Neural progenitor cell (in vitro differentiated cells): ENCODE results near the gene SLC66A3.

Source experiments
- EZH2phosphoT487 ChIP-seq: fragments of 200-600 bp; sonication (generic); IDR thresholded peaks from 2 replicates; pipeline ENCODE4 v1.6.1; 2017; ENCODE audit warnings: antibody characterized with exemption
- TF ChIP-seq, protein P1 (sequence below): fragments of 200-600 bp; sonication (generic); IDR thresholded peaks from 2 replicates; pipeline ENCODE4 v1.5.1; 2017; ENCODE audit warnings: antibody characterized with exemption, mild to moderate bottlenecking

DNA sequence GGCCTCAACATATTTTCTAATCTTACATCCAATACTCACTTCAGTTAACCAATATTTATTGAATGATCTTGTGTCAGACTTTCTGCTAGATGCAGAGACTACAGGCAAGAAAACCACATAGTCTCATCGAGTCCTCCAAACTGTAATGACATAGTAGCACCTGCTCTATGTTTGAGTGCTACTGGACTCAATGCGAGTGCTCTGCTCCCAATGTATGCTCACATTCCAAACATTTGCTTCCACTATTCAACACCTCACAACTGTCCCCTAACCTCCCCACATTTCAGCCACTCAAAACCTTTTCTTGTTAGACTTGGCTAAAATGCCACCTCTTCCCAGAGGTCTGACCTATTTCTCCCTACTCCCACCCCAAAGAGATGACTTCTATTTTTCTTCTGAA lies 65.2 kb downstream of the SLC66A3 start:
- TF ChIP-seq, protein P1, sequence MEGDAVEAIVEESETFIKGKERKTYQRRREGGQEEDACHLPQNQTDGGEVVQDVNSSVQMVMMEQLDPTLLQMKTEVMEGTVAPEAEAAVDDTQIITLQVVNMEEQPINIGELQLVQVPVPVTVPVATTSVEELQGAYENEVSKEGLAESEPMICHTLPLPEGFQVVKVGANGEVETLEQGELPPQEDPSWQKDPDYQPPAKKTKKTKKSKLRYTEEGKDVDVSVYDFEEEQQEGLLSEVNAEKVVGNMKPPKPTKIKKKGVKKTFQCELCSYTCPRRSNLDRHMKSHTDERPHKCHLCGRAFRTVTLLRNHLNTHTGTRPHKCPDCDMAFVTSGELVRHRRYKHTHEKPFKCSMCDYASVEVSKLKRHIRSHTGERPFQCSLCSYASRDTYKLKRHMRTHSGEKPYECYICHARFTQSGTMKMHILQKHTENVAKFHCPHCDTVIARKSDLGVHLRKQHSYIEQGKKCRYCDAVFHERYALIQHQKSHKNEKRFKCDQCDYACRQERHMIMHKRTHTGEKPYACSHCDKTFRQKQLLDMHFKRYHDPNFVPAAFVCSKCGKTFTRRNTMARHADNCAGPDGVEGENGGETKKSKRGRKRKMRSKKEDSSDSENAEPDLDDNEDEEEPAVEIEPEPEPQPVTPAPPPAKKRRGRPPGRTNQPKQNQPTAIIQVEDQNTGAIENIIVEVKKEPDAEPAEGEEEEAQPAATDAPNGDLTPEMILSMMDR = no peak
- TF ChIP-seq EZH2phosphoT487 = no peak
